Heart left ventricle (tissue), 16 donors: ENCODE results near the gene APLF. TPM values are rescaled to one million over a fixed set of nuclear protein-coding genes. Genes with fewer than 3 reads are reported as not detected.

Experiments used
- ATAC-seq, 4 donors: fragments of 200-7000 bp; cut with Tn5 transposase; one replicate each; pipeline ENCODE4 v1.9.1; 2020 to 2022; ENCODE audit warnings: moderate library complexity in 4 of 4, mild to moderate bottlenecking in 3 of 4, moderate number of reproducible peaks in 1 of 4
- DNase-seq, 5 donors: peaks; one replicate each; pipeline ENCODE4 v3.0.0-alpha.2; 2020
- H3K27ac ChIP-seq, 12 donors: fragments of 200-600 bp; sonication (generic) in 4 of 12; one replicate each; pipeline versions ENCODE4 v1.5.0 to v1.8.0; 2016 to 2022; ENCODE audit warnings: mild to moderate bottlenecking in 2 of 12
- H3K27me3 ChIP-seq, 9 donors: fragments of 200-600 bp; sonication (generic) in 2 of 9; one replicate each; pipeline versions ENCODE4 v1.5.1 to v1.8.0; 2016 to 2022; ENCODE audit warnings: mild to moderate bottlenecking in 3 of 9
- H3K36me3 ChIP-seq, 9 donors: fragments of 200-600 bp; sonication (generic) in 2 of 9; one replicate each; pipeline versions ENCODE4 v1.5.0 to v1.8.0; 2018 to 2022; ENCODE audit warnings: mild to moderate bottlenecking in 2 of 9
- H3K4me1 ChIP-seq, 12 donors: fragments of 200-600 bp; sonication (generic) in 4 of 12; one replicate each; pipeline versions ENCODE4 v1.5.0 to v1.8.0; 2016 to 2022; ENCODE audit warnings: mild to moderate bottlenecking in 3 of 12
- H3K4me3 ChIP-seq, 12 donors: fragments of 200-600 bp; sonication (generic) in 4 of 12; one replicate each; pipeline versions ENCODE4 v1.5.0 to v1.8.0; 2017 to 2022; ENCODE audit warnings: mild to moderate bottlenecking in 9 of 12, moderate library complexity in 4 of 12
- H3K9me3 ChIP-seq, 12 donors: fragments of 200-600 bp; sonication (generic) in 4 of 12; one replicate each; pipeline versions ENCODE4 v1.5.0 to v1.8.0; 2016 to 2022; ENCODE audit warnings: mild to moderate bottlenecking in 1 of 12
- POLR2A ChIP-seq, 2 donors: fragments of 450-650 bp; IDR thresholded peaks; one replicate each; pipeline ENCODE4 v1.6.1; 2017; ENCODE audit warnings: antibody characterized with exemption in 2 of 2, mild to moderate bottlenecking in 2 of 2, moderate library complexity in 2 of 2
- WGBS, 4 donors: extraction: QIAGEN DNeasy Blood & Tissue Kit in 2 of 4; methylation state at CpG; one replicate each; pipeline versions ENCODE4 v1.1.5 to v1.1.7; 2013 to 2018; 5-methylcytosine and 5-hydroxymethylcytosine counted together
- intact Hi-C, 10 donors: fragments of 100-400 bp; cut with DNase I; formaldehyde crosslinking; loops; one replicate each; pipeline versions ENCODE4 v1.11.1 to v1.14.2; 2022
- polyA plus RNA-seq, 2 donors: library from polyadenylated mRNA; stranded (reverse); fragments of 200-250 nt; gene quantifications; one replicate each; pipeline ENCODE4 v1.2.3, GENCODE V29; 2013
- total RNA-seq, 9 donors: library from RNA; depleted of rRNA in 2 of 9; stranded (reverse); fragments of >200 nt in 2 of 9; fragmentation: NEBNext Ultra II Directional in 3 of 9; extraction: Animal tissue kit (Norgen Biotek cat#: 25700) in 3 of 9; gene quantifications; one replicate each; pipeline versions ENCODE4 v1.1.0 to v1.2.4, GENCODE V29; 2016 to 2023
- TF ChIP-seq, protein P1 (sequence below), 12 donors: fragments of 200-600 bp; sonication (generic) in 4 of 12; IDR thresholded peaks; one replicate each; pipeline versions ENCODE4 v1.5.0 to v1.8.0; 2018 to 2022; ENCODE audit warnings: antibody characterized with exemption in 12 of 12, mild to moderate bottlenecking in 5 of 12
- donor health status: ischemic (EF 13 %, LVEDD 7.1; RV severe dilation, severe dysfunction).
- donor health status: healthy with polysubstance abuse.
- donor health status: DM: no; HTN: yes; CAD: no.
- donor health status: DM: no; HTN: no; CAD: no.
- donor health status: ischemic (EF 25% LVEDD 6.9; RV normal size, moderate dysfunction).
- donor health status: ischemic (EF 25% LVEDD 5.7; RV mildly dilated, moderate dysfunction).
- donor health status: healthy.
- donor health status: DM: yes; HTN: yes; CAD: no.
- donor health status: ischemic (EF 35%, LVEDD 5.7; RV mildly dilated, moderate dysfunction).
- donor health status: nonischemic (EF 11% LVEDD 7.7; RV severe dilation, severe dysfunction).
- donor health status: DM: yes; HTN: yes; CAD: no.
- donor health status: PGD.
- donor health status: ischemic (EF 29% LVEDD 5.4; RV normal size, mild dysfunction).
- donor health status: nonischemic (EF 23%, LVEDD 6.1; RV moderate dilation, normal function).

APLF gene
- total and polyA plus RNA-seq, 11 donors, result 0.64 to 7.9 (median 4.3) TPM

GRCh38 chr2:68468801-68469200 is 1.4 kb downstream of the APLF start:
- ATAC-seq (no peak), DNase-seq (no peak)
- Histone ChIP-seq H3K4me3 (no peak overlapping the region), H3K36me3 (no peaks in the 10 kb centered on the region), H3K27me3 (no peaks in the 10 kb centered on the region), H3K27ac (no peak overlapping the region), H3K4me1 (peaks cover 0 to 25% (median 15%) of the 10 kb centered on the region in 12 donors), H3K9me3 (no peaks in the 10 kb centered on the region)
- 85 to 95% (median 87%) methylated on average over 2 of the region's 2 CpGs for WGBS, 4 donors
- TF ChIP-seq, protein P1, sequence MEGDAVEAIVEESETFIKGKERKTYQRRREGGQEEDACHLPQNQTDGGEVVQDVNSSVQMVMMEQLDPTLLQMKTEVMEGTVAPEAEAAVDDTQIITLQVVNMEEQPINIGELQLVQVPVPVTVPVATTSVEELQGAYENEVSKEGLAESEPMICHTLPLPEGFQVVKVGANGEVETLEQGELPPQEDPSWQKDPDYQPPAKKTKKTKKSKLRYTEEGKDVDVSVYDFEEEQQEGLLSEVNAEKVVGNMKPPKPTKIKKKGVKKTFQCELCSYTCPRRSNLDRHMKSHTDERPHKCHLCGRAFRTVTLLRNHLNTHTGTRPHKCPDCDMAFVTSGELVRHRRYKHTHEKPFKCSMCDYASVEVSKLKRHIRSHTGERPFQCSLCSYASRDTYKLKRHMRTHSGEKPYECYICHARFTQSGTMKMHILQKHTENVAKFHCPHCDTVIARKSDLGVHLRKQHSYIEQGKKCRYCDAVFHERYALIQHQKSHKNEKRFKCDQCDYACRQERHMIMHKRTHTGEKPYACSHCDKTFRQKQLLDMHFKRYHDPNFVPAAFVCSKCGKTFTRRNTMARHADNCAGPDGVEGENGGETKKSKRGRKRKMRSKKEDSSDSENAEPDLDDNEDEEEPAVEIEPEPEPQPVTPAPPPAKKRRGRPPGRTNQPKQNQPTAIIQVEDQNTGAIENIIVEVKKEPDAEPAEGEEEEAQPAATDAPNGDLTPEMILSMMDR (IDR thresholded peaks at IDR 0.05), result no peak
- intact Hi-C loops, result loop anchor here in 8 of 10 donors (5.0 to 10.0 kb wide), 6 partner anchors 126 to 456 kb away; no protein-coding TSS in a partner anchor

GRCh38 chr2:68469935-68470334 is 2.5 kb downstream of the APLF start:
- intact Hi-C loops, result loop anchor here in 8 of 10 donors (5.0 to 10.0 kb wide), 6 partner anchors 125 to 455 kb away; no protein-coding TSS in a partner anchor

DNA sequence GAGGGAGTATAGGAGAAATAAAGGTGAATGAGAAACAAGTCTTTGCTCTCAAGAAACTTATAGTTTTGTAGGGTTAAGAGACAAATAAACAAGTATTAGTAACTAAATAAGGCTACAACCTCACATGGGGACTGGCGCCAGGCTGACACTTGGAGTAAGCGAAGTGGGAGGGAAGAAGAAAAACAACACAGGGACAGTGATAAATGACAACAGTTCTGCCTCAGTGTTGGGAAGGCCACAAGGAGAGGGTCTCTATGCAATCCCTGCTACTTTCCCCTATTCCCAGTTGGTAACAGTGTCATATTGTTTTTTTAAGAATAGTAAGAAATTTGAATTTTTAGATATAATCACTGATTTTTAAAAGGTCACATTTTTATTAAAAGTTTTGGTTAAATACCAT is 4.0 kb downstream of the APLF start:
- ATAC-seq (no peak), DNase-seq (no peak)
- H3K27me3 ChIP-seq, result no peaks in the 10 kb centered on the region
- TF ChIP-seq, protein P1 (IDR thresholded peaks at IDR 0.05), result no peak
- TF ChIP-seq POLR2A (IDR thresholded peaks at IDR 0.05), result no peak
- H3K9me3 ChIP-seq, result no peaks in the 10 kb centered on the region
- intact Hi-C loops, result no loop called here
- H3K4me3 ChIP-seq, result no peak overlapping the region
- H3K27ac ChIP-seq, result no peak overlapping the region
- 95 to 99% (median 97%) methylated on average over 2 of the region's 2 CpGs for WGBS, 4 donors
- H3K36me3 ChIP-seq, result no peaks in the 10 kb centered on the region
- H3K4me1 ChIP-seq, result peaks cover 0 to 12% (median 9%) of the 10 kb centered on the region in 12 donors

More at GRCh38 chr2:68469935-68470334, 2.5 kb downstream of the APLF start:
- no peaks in the 10 kb centered on the region for H3K36me3 ChIP-seq
- DNase-seq (no peak), ATAC-seq (no peak)
- peaks cover 0 to 24% (median 15%) of the 10 kb centered on the region in 12 donors for H3K4me1 ChIP-seq
- H3K27me3 ChIP-seq, result no peaks in the 10 kb centered on the region
- H3K27ac ChIP-seq, result no peak overlapping the region
- TF ChIP-seq, protein P1 (IDR thresholded peaks at IDR 0.05), result no peak
- TF ChIP-seq POLR2A (IDR thresholded peaks at IDR 0.05), result no peak
- 93 to 98% (median 95%) methylated on average over 1 of the region's 1 CpG for WGBS, 4 donors
- H3K4me3 ChIP-seq, result no peak overlapping the region
- H3K9me3 ChIP-seq, result no peaks in the 10 kb centered on the region

GRCh38 chr2:68472796-68473414 is 5.5 kb downstream of the APLF start:
- Histone ChIP-seq H3K4me1 (peaks cover 0 to 9% (median 7%) of the 10 kb centered on the region in 12 donors), H3K36me3 (no peaks in the 10 kb centered on the region), H3K4me3 (no peak overlapping the region), H3K27ac (no peak overlapping the region), H3K9me3 (no peaks in the 10 kb centered on the region), H3K27me3 (no peaks in the 10 kb centered on the region)
- TF ChIP-seq, protein P1 (IDR thresholded peaks at IDR 0.05), result no peak
- TF ChIP-seq POLR2A (IDR thresholded peaks at IDR 0.05), result no peak
- ATAC-seq (no peak), DNase-seq (no peak)
- intact Hi-C loops, result no loop called here
- 92 to 96% (median 95%) methylated on average over 3 of the region's 3 CpGs for WGBS, 4 donors
